Lower lobe of right lung (tissue), 2 donors: ENCODE data around the gene GLCE. TPM values are rescaled to one million over a fixed set of nuclear protein-coding genes. Genes with fewer than 3 reads are reported as not detected.

Experiments
- ATAC-seq, 2 donors: fragments of 200-7000 bp; cut with Tn5 transposase; one replicate each; pipeline ENCODE4 v1.9.1; 2020 to 2022; ENCODE audit warnings: mild to moderate bottlenecking in 2 of 2, moderate library complexity in 2 of 2
- DNase-seq: peaks from one replicate; pipeline ENCODE4 v3.0.0-alpha.2; 2020
- H3K27ac ChIP-seq: fragments of 200-600 bp; one replicate; pipeline ENCODE4 v1.8.0; 2022
- H3K27me3 ChIP-seq: fragments of 200-600 bp; one replicate; pipeline ENCODE4 v1.8.0; 2022; ENCODE audit warnings: low read depth
- H3K36me3 ChIP-seq: fragments of 200-600 bp; one replicate; pipeline ENCODE4 v1.8.0; 2022; ENCODE audit warnings: mild to moderate bottlenecking
- H3K4me1 ChIP-seq: fragments of 200-600 bp; one replicate; pipeline ENCODE4 v1.8.0; 2022
- H3K4me3 ChIP-seq: fragments of 200-600 bp; one replicate; pipeline ENCODE4 v1.8.0; 2022; ENCODE audit warnings: mild to moderate bottlenecking
- H3K9me3 ChIP-seq: fragments of 200-600 bp; one replicate; pipeline ENCODE4 v1.8.0; 2022
- intact Hi-C: fragments of 100-400 bp; cut with DNase I; formaldehyde crosslinking; loops from one replicate; pipeline ENCODE4 v1.11.0; 2022
- total RNA-seq: library from RNA; stranded (reverse); fragmentation: NEBNext Ultra II Directional; extraction: Animal tissue kit (Norgen Biotek cat#: 25700); gene quantifications from one replicate; pipeline ENCODE4 v1.2.1, GENCODE V29; 2021
- TF ChIP-seq, protein P1 (sequence below): fragments of 200-600 bp; IDR thresholded peaks from one replicate; pipeline ENCODE4 v1.8.0; 2022; ENCODE audit warnings: antibody characterized with exemption, mild to moderate bottlenecking
- donor health status: DM: no; HTN: yes; CAD: no; lungs with severe emphysema.

Gene GLCE
- total RNA-seq, 1 donor from 2014 or later: 19.0 TPM

DNA sequence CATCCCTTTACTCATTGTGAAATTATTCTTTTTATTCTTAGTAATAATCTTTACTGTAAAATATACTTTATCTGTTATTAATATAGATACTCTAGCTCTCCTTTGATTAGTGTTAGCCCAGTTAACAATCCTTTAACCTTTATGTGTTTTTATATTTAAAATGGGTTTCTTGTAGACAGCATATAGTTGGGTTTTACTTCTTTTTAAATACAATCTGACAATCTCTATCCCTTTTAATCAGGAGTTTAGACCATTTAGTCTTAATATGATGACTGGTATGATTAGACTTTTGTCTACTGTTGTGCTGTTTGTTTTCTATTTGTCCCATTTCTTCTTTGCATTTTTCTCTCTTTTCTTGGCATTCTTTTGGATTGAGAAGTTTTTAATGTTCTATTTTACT, 30.1 kb downstream of the GLCE start:
- Histone ChIP-seq H3K9me3 (peaks cover 7% of the 10 kb centered on the region), H3K27ac (no peak overlapping the region), H3K4me1 (peaks cover 17% of the 10 kb centered on the region), H3K36me3 (no peaks in the 10 kb centered on the region), H3K4me3 (no peak overlapping the region), H3K27me3 (no peaks in the 10 kb centered on the region)
- no peak for ATAC-seq
- no peak for DNase-seq
- TF ChIP-seq, protein P1, sequence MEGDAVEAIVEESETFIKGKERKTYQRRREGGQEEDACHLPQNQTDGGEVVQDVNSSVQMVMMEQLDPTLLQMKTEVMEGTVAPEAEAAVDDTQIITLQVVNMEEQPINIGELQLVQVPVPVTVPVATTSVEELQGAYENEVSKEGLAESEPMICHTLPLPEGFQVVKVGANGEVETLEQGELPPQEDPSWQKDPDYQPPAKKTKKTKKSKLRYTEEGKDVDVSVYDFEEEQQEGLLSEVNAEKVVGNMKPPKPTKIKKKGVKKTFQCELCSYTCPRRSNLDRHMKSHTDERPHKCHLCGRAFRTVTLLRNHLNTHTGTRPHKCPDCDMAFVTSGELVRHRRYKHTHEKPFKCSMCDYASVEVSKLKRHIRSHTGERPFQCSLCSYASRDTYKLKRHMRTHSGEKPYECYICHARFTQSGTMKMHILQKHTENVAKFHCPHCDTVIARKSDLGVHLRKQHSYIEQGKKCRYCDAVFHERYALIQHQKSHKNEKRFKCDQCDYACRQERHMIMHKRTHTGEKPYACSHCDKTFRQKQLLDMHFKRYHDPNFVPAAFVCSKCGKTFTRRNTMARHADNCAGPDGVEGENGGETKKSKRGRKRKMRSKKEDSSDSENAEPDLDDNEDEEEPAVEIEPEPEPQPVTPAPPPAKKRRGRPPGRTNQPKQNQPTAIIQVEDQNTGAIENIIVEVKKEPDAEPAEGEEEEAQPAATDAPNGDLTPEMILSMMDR: no peak
- intact Hi-C loops: no loop called here

DNA sequence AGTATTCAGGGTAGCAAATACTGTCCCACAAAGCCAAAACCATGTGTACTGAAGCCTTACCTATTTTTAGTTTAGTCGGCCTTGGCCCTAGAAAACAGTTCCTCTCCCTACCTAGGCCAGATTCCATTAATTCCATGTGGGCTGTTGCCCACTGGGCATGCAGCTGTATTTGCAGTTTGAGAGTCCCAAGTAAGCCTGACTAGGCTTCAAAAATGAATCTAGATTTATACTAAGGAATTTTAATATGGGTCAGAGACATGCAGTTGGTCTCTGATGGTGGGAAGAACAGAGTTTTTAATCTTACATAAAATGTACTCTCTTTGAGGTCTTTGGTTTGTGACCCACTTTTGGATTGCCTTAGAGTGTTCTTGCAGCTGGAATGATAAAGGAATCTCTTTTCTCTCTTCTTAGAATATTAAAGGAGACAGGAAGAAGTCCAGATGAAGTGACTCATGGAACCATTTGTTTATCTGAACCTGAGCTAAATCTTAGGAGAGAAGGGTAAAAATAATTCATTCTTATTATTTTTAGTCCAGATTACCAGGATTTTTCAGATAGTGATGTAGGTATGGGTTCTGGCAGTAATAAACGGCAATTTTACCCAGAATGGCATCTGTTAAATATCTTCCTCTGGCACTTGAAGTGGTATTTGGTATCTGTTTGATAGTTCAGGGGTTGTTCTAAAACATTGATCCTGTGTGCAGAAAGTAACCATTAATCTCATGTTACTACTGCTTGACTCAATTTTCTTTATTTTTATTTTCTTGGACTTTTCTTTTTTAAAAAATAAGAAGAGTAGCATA, 33.8 kb downstream of the GLCE start:
- H3K4me1 ChIP-seq: peaks cover 17% of the 10 kb centered on the region
- TF ChIP-seq, protein P1: no peak
- ATAC-seq: no peak
- intact Hi-C loops: no loop called here
- H3K27me3 ChIP-seq: no peaks in the 10 kb centered on the region
- H3K27ac ChIP-seq: no peak overlapping the region
- no peaks in the 10 kb centered on the region for H3K36me3 ChIP-seq
- no peak for DNase-seq
- no peak overlapping the region for H3K4me3 ChIP-seq
- peaks cover 7% of the 10 kb centered on the region for H3K9me3 ChIP-seq

DNA sequence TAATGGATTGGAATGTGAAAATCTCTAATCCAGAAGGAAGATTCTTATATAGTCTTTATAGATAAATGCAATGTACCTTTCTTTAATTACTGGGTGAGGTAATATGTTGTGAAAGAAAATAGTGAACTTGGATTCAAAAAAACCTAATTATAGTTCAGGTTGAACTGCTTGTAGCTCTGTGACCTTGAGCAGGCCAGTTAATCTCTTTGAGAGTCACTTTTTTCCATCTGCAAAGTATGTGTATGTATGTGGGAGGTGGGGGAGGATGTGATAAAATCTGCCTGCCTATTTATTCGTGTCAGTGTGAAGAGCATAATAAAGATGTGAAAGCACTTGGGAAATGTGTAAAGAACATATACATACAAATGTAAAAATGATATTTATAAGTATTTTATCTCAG, 34.4 kb downstream of the GLCE start:
- Histone ChIP-seq H3K9me3 (peaks cover 7% of the 10 kb centered on the region), H3K36me3 (no peaks in the 10 kb centered on the region), H3K27ac (no peak overlapping the region), H3K4me3 (no peak overlapping the region), H3K27me3 (no peaks in the 10 kb centered on the region), H3K4me1 (peaks cover 17% of the 10 kb centered on the region)
- ATAC-seq: no peak
- DNase-seq: no peak
- intact Hi-C loops: no loop called here
- TF ChIP-seq, protein P1: no peak

DNA sequence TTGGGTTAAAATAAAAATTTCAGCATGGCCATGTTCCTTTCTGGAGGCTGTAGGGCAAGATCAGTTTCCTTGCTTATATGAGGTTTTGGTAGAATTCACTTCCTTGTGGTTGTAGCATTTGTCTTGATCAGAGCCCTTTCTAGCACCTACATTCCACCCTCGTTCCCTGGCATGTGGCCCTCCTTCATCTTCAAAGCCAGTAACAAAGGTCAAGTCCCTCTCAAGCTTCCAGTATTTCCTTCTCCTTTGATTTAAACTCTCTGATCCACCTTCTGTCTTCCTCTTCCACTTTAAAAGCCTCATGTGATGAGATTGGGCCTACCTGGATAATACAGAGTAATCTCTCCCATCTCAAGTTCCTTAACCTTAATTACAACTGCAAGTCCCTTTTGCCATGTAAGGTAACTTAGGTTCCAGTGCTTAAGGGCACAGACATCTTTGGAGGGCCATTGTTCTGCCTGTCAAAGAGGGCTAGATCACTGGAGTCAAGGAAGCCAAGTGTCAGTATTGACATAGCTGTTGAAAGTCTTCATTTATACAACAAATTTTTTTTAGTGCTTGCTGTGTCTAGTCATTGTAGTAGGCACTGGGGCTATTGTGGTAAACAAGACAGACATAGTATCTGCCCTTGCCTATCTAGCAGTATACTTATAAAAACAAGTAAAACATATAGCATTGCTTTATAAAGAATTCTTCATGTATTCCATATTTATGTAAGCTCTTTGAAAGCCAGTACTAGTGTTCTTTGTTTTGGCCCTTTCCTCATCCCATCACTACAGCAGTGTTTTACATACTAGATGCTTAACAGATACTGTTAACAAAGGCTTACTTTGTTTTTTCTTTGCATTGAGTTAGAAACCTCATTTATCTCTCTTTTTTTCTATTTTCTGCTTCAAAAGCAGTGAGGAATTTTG, 40.7 kb downstream of the GLCE start:
- Histone ChIP-seq H3K9me3 (no peaks in the 10 kb centered on the region), H3K4me3 (no peak overlapping the region), H3K27me3 (no peaks in the 10 kb centered on the region), H3K4me1 (no peaks in the 10 kb centered on the region), H3K36me3 (no peaks in the 10 kb centered on the region), H3K27ac (no peak overlapping the region)
- intact Hi-C loops: no loop called here
- DNase-seq: peak; percentile 56
- peak; percentile 72 to 77 for ATAC-seq
- TF ChIP-seq, protein P1: no peak

DNA sequence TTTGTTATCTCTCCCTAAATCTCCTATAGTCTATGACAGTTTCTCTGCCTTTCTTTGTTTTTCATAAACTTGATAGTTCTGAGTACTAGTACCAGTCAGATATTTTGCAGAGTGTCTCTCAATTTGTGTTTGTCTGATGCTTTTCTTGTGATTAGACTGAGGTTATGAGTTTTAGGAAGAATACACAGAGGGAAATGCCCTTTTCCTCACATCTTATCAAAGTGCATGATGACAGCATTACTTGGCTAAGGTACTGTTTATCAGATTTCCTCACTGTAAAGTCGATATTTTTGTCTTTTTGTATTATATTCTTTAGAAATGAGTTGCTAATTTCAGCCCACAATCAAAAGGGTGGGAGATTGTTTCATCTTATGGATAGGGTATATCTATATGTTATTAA, 45.6 kb downstream of the GLCE start:
- Histone ChIP-seq H3K4me3 (no peak overlapping the region), H3K27ac (no peak overlapping the region), H3K36me3 (no peaks in the 10 kb centered on the region), H3K4me1 (no peaks in the 10 kb centered on the region), H3K27me3 (no peaks in the 10 kb centered on the region), H3K9me3 (no peaks in the 10 kb centered on the region)
- no peak for ATAC-seq
- intact Hi-C loops: no loop called here
- TF ChIP-seq, protein P1: no peak
- no peak for DNase-seq
